Neuronal stem cell (in vitro differentiated cells): ENCODE results near the gene ODF2L.

ENCODE experiments used
- DNase-seq: peaks from one replicate; pipeline ENCODE4 v3.0.0-alpha.2; 2013; ENCODE audit warnings: low spot score
- H2AFZ ChIP-seq: one replicate; pipeline ENCODE4 v1.6.1; 2013; ENCODE audit warnings: mild to moderate bottlenecking, low read length, inconsistent platforms
- H2AK5ac ChIP-seq: 2 replicates; pipeline ENCODE4 v1.6.1; 2013; ENCODE audit warnings: low read depth, mild to moderate bottlenecking, inconsistent platforms, low read length, moderate library complexity, mixed read lengths
- H2BK120ac ChIP-seq: 2 replicates; pipeline ENCODE4 v1.6.1; 2013; ENCODE audit warnings: low read depth, mild to moderate bottlenecking, inconsistent platforms, low read length, moderate library complexity, mixed read lengths
- H2BK12ac ChIP-seq: one replicate; pipeline ENCODE4 v1.6.1; 2013; ENCODE audit warnings: low read length, inconsistent platforms
- H2BK15ac ChIP-seq: 2 replicates; pipeline ENCODE4 v1.6.1; 2013; ENCODE audit warnings: mild to moderate bottlenecking, low read length, inconsistent platforms, mixed read lengths
- H2BK5ac ChIP-seq: one replicate; pipeline ENCODE4 v1.6.1; 2013; ENCODE audit warnings: inconsistent platforms, mild to moderate bottlenecking, low read length, moderate library complexity
- H3K14ac ChIP-seq: one replicate; pipeline ENCODE4 v1.6.1; 2013; ENCODE audit warnings: low read length, inconsistent platforms
- H3K18ac ChIP-seq: 2 replicates; pipeline ENCODE4 v1.6.1; 2013; ENCODE audit warnings: low read length, inconsistent platforms
- H3K23ac ChIP-seq: 2 replicates; pipeline ENCODE4 v1.6.1; 2013; ENCODE audit warnings: low read depth, mild to moderate bottlenecking, mixed read lengths, low read length, inconsistent platforms; ENCODE audit not compliant: poor library complexity
- H3K27ac ChIP-seq: replicated peaks from 3 replicates; pipeline ENCODE4 v1.5.1; 2013; ENCODE audit warnings: low read length, inconsistent platforms
- H3K27me3 ChIP-seq, 3 experiments: 2 replicates each; pipeline ENCODE4 v1.6.1; 2013; ENCODE audit warnings: low read length in 3 of 3, mild to moderate bottlenecking in 2 of 3, inconsistent platforms in 1 of 3, low read depth in 1 of 3, mixed read lengths in 1 of 3, moderate library complexity in 1 of 3; ENCODE audit not compliant: control insufficient read depth in 3 of 3, insufficient read depth in 3 of 3
- H3K36me3 ChIP-seq, 2 donors: replicated peaks in 1 of 2; 2 replicates each; pipeline ENCODE4 v1.6.1; 2013; ENCODE audit warnings: low read length in 2 of 2; ENCODE audit not compliant: control insufficient read depth in 2 of 2, insufficient read depth in 2 of 2
- H3K4ac ChIP-seq: 2 replicates; pipeline ENCODE4 v1.6.1; 2013; ENCODE audit warnings: inconsistent platforms, mild to moderate bottlenecking, low read length, moderate library complexity
- H3K4me1 ChIP-seq, 2 donors: 1 replicate in 1 of 2; 2 replicates in 1 of 2; pipeline ENCODE4 v1.6.1; 2013; ENCODE audit warnings: low read length in 2 of 2, low read depth in 1 of 2; ENCODE audit not compliant: control insufficient read depth in 2 of 2, insufficient read depth in 1 of 2
- H3K4me2 ChIP-seq: one replicate; pipeline ENCODE4 v1.6.1; 2013; ENCODE audit warnings: mild to moderate bottlenecking, low read length, inconsistent platforms; ENCODE audit not compliant: insufficient read depth, poor library complexity, severe bottlenecking
- H3K4me3 ChIP-seq, 2 donors: 2 replicates each; pipeline ENCODE4 v1.5.1; 2013; ENCODE audit warnings: low read length in 2 of 2, mild to moderate bottlenecking in 2 of 2, inconsistent platforms in 1 of 2, moderate library complexity in 1 of 2
- H3K79me1 ChIP-seq: one replicate; pipeline ENCODE4 v1.6.1; 2013; ENCODE audit warnings: low read depth, mild to moderate bottlenecking, inconsistent platforms, low read length, moderate library complexity
- H3K9ac ChIP-seq: one replicate; pipeline ENCODE4 v1.6.1; 2013; ENCODE audit warnings: mild to moderate bottlenecking, low read depth, low read length, inconsistent platforms; ENCODE audit not compliant: poor library complexity
- H3K9me3 ChIP-seq, 2 donors: replicated peaks in 1 of 2; 2 replicates each; pipeline versions ENCODE3 to v1.6.1; 2013; ENCODE audit warnings: low read length in 2 of 2, mild to moderate bottlenecking in 2 of 2, inconsistent platforms in 1 of 2, low read depth in 1 of 2, mixed read lengths in 1 of 2, moderate library complexity in 1 of 2; ENCODE audit not compliant: control insufficient read depth in 2 of 2, insufficient read depth in 1 of 2
- H4K8ac ChIP-seq: one replicate; pipeline ENCODE4 v1.6.1; 2013; ENCODE audit warnings: low read depth, mild to moderate bottlenecking, inconsistent platforms, low read length, moderate library complexity
- H4K91ac ChIP-seq: one replicate; pipeline ENCODE4 v1.6.1; 2013; ENCODE audit warnings: low read length, low read depth, mild to moderate bottlenecking, inconsistent platforms; ENCODE audit not compliant: poor library complexity
- WGBS, 2 donors: extraction: QIAGEN DNeasy Blood & Tissue Kit; methylation state at CpG; one replicate each; pipeline ENCODE4 v1.1.7; 2013; ENCODE audit warnings: missing lambda C conversion rate in 2 of 2, mixed read lengths in 1 of 2; ENCODE audit not compliant: insufficient read length in 2 of 2, insufficient replicate concordance in 1 of 2; ENCODE audit errors: extremely low coverage in 2 of 2; 5-methylcytosine and 5-hydroxymethylcytosine counted together

The ODF2L gene

DNA sequence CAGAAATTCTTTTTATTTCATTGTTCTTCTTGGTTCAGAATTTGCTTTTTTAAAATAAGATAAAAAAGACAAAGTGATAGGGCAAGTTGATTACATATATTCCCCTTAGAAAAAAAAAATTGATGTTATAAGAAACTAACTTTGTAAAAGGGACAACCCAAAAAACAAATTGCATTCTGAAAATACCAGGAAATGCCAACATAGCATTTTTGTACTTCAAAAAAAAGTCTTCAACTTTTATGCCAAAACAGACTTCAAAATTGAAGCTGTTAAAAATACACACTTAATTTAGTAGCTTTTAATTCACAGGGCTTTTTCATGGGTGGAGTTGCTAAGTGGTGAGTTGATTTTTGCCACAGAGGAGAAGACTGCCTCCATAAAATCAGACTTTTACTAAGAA is 70.9 kb downstream of the ODF2L start:
- Histone ChIP-seq H4K91ac (no peak overlapping the region), H3K4ac (no peak overlapping the region), H3K79me1 (no peaks in the 10 kb centered on the region), H2BK5ac (no peak overlapping the region), H2BK120ac (no peak overlapping the region), H3K27me3 (no peaks in the 10 kb centered on the region), H2AFZ (no peak overlapping the region), H3K4me2 (no peak overlapping the region), H3K36me3 (no peaks in the 10 kb centered on the region), H3K9me3 (no peaks in the 10 kb centered on the region), H2BK15ac (no peak overlapping the region), H3K4me3 (no peak overlapping the region), H3K27ac (no peak overlapping the region), H2BK12ac (no peak overlapping the region), H3K4me1 (peaks cover 0 to 3% of the 10 kb centered on the region in 2 donors), H3K18ac (no peak overlapping the region), H3K14ac (no peak overlapping the region), H4K8ac (no peak overlapping the region), H3K23ac (no peak overlapping the region), H2AK5ac (no peak overlapping the region), H3K9ac (no peak overlapping the region)
- DNase-seq, result no peak

DNA sequence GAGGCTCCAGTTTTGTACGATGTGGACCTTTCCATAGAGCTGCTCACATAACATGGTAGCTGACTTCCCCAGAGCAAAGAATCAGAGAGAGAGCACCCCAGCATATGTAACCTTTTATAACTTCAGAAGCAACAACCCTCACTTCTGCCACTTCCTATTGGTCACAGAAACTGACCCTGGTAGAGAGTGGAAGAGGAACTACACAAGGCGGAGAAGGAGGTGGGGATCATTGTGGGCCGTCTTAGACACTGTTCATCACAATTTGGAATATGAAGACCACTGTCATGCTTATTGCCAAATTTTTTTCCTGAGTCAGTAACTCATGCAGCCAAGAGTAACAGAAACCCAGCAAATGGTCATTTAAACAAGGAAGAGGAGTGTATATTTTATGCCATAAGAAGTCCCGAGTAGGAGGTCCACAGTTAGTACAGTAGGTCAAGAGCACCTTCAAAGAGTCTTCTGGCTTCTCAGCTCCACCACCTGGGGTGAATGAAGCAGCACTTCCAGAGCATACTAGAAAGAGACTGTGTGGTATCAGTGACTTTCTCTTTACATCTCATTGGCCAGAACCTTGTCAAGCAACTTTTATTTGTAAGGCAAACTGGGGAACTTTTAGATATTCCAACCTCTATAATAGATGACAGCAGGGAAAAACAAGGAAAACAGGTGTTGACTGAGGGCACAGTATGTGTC is 71.8 kb downstream of the ODF2L start:
- H3K4ac ChIP-seq, result no peak overlapping the region
- H2BK12ac ChIP-seq, result no peak overlapping the region
- H2BK120ac ChIP-seq, result no peak overlapping the region
- H2AK5ac ChIP-seq, result no peak overlapping the region
- H4K91ac ChIP-seq, result no peak overlapping the region
- H3K9me3 ChIP-seq, result no peaks in the 10 kb centered on the region
- no peak overlapping the region for H2AFZ ChIP-seq
- H2BK5ac ChIP-seq, result no peak overlapping the region
- no peak for DNase-seq
- no peak overlapping the region for H3K23ac ChIP-seq
- peaks cover 0 to 3% of the 10 kb centered on the region in 2 donors for H3K4me1 ChIP-seq
- H3K36me3 ChIP-seq, result no peaks in the 10 kb centered on the region
- no peak overlapping the region for H3K14ac ChIP-seq
- H4K8ac ChIP-seq, result no peak overlapping the region
- no peaks in the 10 kb centered on the region for H3K79me1 ChIP-seq
- H3K9ac ChIP-seq, result no peak overlapping the region
- H3K4me2 ChIP-seq, result no peak overlapping the region
- H3K18ac ChIP-seq, result no peak overlapping the region
- no peaks in the 10 kb centered on the region for H3K27me3 ChIP-seq
- no CpG with 5 or more reads among the region's 4 CpGs for WGBS, 2 donors
- H3K27ac ChIP-seq, result no peak overlapping the region
- H3K4me3 ChIP-seq, result no peak overlapping the region
- H2BK15ac ChIP-seq, result no peak overlapping the region

- WGBS, 2 donors, result no CpG with 5 or more reads among the region's 3 CpGs
- H2BK12ac ChIP-seq, result no peak overlapping the region
- peaks cover 0 to 2% (median 0%) of the 10 kb centered on the region in 3 experiments for H3K27me3 ChIP-seq
These were observed 73.9 kb downstream of the ODF2L start for GRCh38 chr1:86322241-86322640.

DNA sequence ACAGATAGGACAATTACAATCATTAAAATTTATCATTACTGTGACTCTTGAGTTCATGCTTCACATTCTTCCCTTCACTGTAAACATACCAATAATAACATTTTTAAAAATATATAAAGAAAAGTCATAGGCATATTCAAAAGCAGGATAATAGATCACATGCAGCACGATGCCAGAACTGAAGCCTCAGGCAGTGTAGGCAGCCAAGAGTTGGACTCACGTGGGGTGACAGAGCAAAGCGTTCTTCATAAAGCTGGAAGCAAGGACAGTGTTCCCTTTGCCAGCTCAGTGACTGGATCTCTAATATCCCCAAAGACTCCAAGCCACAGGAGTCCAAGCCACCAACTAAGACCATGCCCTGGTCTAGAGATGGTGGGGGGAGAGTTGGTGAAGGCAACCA is 77.7 kb downstream of the ODF2L start:
- Histone ChIP-seq H3K14ac (no peak overlapping the region), H3K23ac (no peak overlapping the region)
- WGBS, 2 donors, result no CpG with 5 or more reads among the region's 3 CpGs

More at GRCh38 chr1:86322241-86322640, 73.9 kb downstream of the ODF2L start:
- no peak overlapping the region for H3K4me2 ChIP-seq
- no peaks in the 10 kb centered on the region for H3K36me3 ChIP-seq
- no peak overlapping the region for H3K23ac ChIP-seq
- no peak overlapping the region for H3K9ac ChIP-seq
- no peak overlapping the region for H3K14ac ChIP-seq
- H3K9me3 ChIP-seq, result no peaks in the 10 kb centered on the region
- no peak overlapping the region for H3K27ac ChIP-seq
- H3K4ac ChIP-seq, result no peak overlapping the region
- no peaks in the 10 kb centered on the region for H3K79me1 ChIP-seq
- no peak overlapping the region for H4K8ac ChIP-seq
- H2AK5ac ChIP-seq, result no peak overlapping the region
- peaks cover 0 to 3% of the 10 kb centered on the region in 2 donors for H3K4me1 ChIP-seq
- H3K4me3 ChIP-seq, result no peak overlapping the region
- H2BK15ac ChIP-seq, result no peak overlapping the region
- DNase-seq, result no peak
- no peak overlapping the region for H3K18ac ChIP-seq
- H2BK120ac ChIP-seq, result no peak overlapping the region
- no peak overlapping the region for H2BK5ac ChIP-seq
- H2AFZ ChIP-seq, result no peak overlapping the region
- H4K91ac ChIP-seq, result no peak overlapping the region

More for the DNA sequence above, 77.7 kb downstream of the ODF2L start:
- no peaks in the 10 kb centered on the region for H3K9me3 ChIP-seq
- no peak overlapping the region for H2BK120ac ChIP-seq
- H3K4me1 ChIP-seq, result peaks cover 0 to 3% of the 10 kb centered on the region in 2 donors
- H3K27ac ChIP-seq, result no peak overlapping the region
- H4K91ac ChIP-seq, result no peak overlapping the region
- peaks cover 0 to 2% (median 0%) of the 10 kb centered on the region in 3 experiments for H3K27me3 ChIP-seq
- H2AFZ ChIP-seq, result no peak overlapping the region
- H2BK5ac ChIP-seq, result no peak overlapping the region
- no peak overlapping the region for H3K4ac ChIP-seq
- DNase-seq, result no peak
- no peaks in the 10 kb centered on the region for H3K79me1 ChIP-seq
- H3K9ac ChIP-seq, result no peak overlapping the region
- H3K36me3 ChIP-seq, result no peaks in the 10 kb centered on the region
- H3K18ac ChIP-seq, result peak overlapping the region; percentile 35
- H2AK5ac ChIP-seq, result no peak overlapping the region
- H2BK12ac ChIP-seq, result no peak overlapping the region
- no peak overlapping the region for H4K8ac ChIP-seq
- no peak overlapping the region for H2BK15ac ChIP-seq
- no peak overlapping the region for H3K4me2 ChIP-seq
- H3K4me3 ChIP-seq, result no peak overlapping the region
